GM23338 (cell line): ENCODE measurements around the gene DCBLD1. TPM values are rescaled to one million over a fixed set of nuclear protein-coding genes. Genes with fewer than 3 reads are reported as not detected.

Experiments used
- ATAC-seq: fragments of 200-7000 bp; cut with Tn5 transposase; 3 replicates; pipeline ENCODE4 v1.9.1; 2020
- DNase-seq: peaks from one replicate; pipeline ENCODE4 v3.0.0-alpha.2; 2015; ENCODE audit warnings: low spot score
- H2AFZ ChIP-seq: fragments of 200-600 bp; sonication (generic); 2 replicates; pipeline ENCODE4 v1.8.0; 2016; ENCODE audit warnings: antibody characterized with exemption, mild to moderate bottlenecking, moderate library complexity
- H3F3A ChIP-seq: fragments of 200-600 bp; sonication (generic); replicated peaks from 2 replicates; pipeline ENCODE4 v1.8.0; 2017; ENCODE audit warnings: antibody characterized with exemption, mixed run types, low read depth
- H3K27ac ChIP-seq: fragments of 200-600 bp; sonication (generic); 2 replicates; pipeline ENCODE4 v1.6.1; 2016; ENCODE audit warnings: low read depth
- H3K27me3 ChIP-seq: fragments of 200-600 bp; sonication (generic); 2 replicates; pipeline ENCODE4 v1.8.0; 2016; ENCODE audit warnings: mild to moderate bottlenecking, mixed run types, moderate library complexity; ENCODE audit not compliant: insufficient read depth
- H3K36me3 ChIP-seq: fragments of 200-600 bp; sonication (generic); 2 replicates; pipeline ENCODE4 v1.8.0; 2016; ENCODE audit warnings: mild to moderate bottlenecking; ENCODE audit not compliant: insufficient read depth
- H3K4me1 ChIP-seq: fragments of 200-600 bp; sonication (generic); 2 replicates; pipeline ENCODE4 v1.8.0; 2016; ENCODE audit warnings: mild to moderate bottlenecking, moderate library complexity; ENCODE audit not compliant: insufficient read depth
- H3K4me2 ChIP-seq: fragments of 200-600 bp; sonication (generic); 2 replicates; pipeline ENCODE4 v1.7.1; 2017; ENCODE audit warnings: mixed run types
- H3K4me3 ChIP-seq: fragments of 200-600 bp; sonication (generic); 2 replicates; pipeline ENCODE4 v1.6.1; 2016; ENCODE audit warnings: mixed run types
- H3K79me2 ChIP-seq: fragments of 200-600 bp; sonication (generic); replicated peaks from 2 replicates; pipeline ENCODE4 v1.8.0; 2017; ENCODE audit warnings: mild to moderate bottlenecking; ENCODE audit not compliant: insufficient read depth
- H3K9me2 ChIP-seq: fragments of 200-600 bp; sonication (generic); 2 replicates; pipeline ENCODE4 v1.8.0; 2017; ENCODE audit not compliant: insufficient read depth
- H4K20me1 ChIP-seq: fragments of 200-600 bp; sonication (generic); replicated peaks from 2 replicates; pipeline ENCODE4 v1.8.0; 2017; ENCODE audit warnings: mild to moderate bottlenecking; ENCODE audit not compliant: insufficient read depth
- H3K27ac Mint-ChIP-seq: 2 replicates; pipeline ENCODE4 v1.8.0; 2020; ENCODE audit warnings: inconsistent platforms, mild to moderate bottlenecking, moderate library complexity, mixed read lengths
- H3K27me3 Mint-ChIP-seq: 3 replicates; pipeline ENCODE4 v1.8.0; 2022; ENCODE audit warnings: low read depth, mild to moderate bottlenecking, moderate library complexity, mixed read lengths, inconsistent platforms; ENCODE audit not compliant: insufficient read depth, poor library complexity
- H3K36me3 Mint-ChIP-seq: 3 replicates; pipeline ENCODE4 v1.8.0; 2021; ENCODE audit warnings: low read depth, mild to moderate bottlenecking, inconsistent platforms, moderate library complexity, mixed read lengths
- H3K4me1 Mint-ChIP-seq: 3 replicates; pipeline ENCODE4 v1.8.0; 2020; ENCODE audit warnings: mild to moderate bottlenecking, inconsistent platforms, mixed read lengths
- H3K4me3 Mint-ChIP-seq: 3 replicates; pipeline ENCODE4 v1.8.0; 2021; ENCODE audit warnings: moderate library complexity, mild to moderate bottlenecking, inconsistent platforms, mixed read lengths
- H3K9me3 Mint-ChIP-seq: 3 replicates; pipeline ENCODE4 v1.8.0; 2020; ENCODE audit warnings: moderate library complexity, mild to moderate bottlenecking, inconsistent platforms, mixed read lengths
- POLR2AphosphoS5 ChIP-seq: IDR thresholded peaks from 2 replicates; pipeline ENCODE4 v1.6.1; 2016; ENCODE audit warnings: antibody characterized with exemption, low read depth
- STAT1 ChIP-seq: IDR thresholded peaks from one replicate; pipeline ENCODE4 v1.6.1; 2016; ENCODE audit warnings: antibody characterized with exemption; ENCODE audit not compliant: unreplicated experiment
- ZNF114 ChIP-seq: fragments of 250-450 bp; sonication (Bioruptor Pico); IDR thresholded peaks from 2 replicates; pipeline ENCODE4 v1.5.0; 2020; ENCODE audit warnings: mild to moderate bottlenecking, moderate library complexity
- ZNF331 ChIP-seq: fragments of 250-450 bp; sonication (Bioruptor Pico); IDR thresholded peaks from 2 replicates; pipeline ENCODE4 v1.5.0; 2020; ENCODE audit warnings: low read depth, mild to moderate bottlenecking, moderate library complexity
- polyA plus RNA-seq: library from polyadenylated mRNA; unstranded; fragments of >200 nt; fragmentation: Nextera tagmentation; extraction: Ambion mirVana; gene quantifications from 2 replicates; pipeline ENCODE4 v1.2.1, GENCODE V29; 2016
- total RNA-seq: library from RNA; depleted of rRNA; stranded (reverse); fragments of >200 nt; shearing (Covaris generic); gene quantifications from 2 replicates; pipeline ENCODE4 v1.2.3, GENCODE V29; 2014
- TF ChIP-seq, protein P1 (sequence below), 2 experiments: fragments of 200-600 bp in 1 of 2; sonication (generic) in 1 of 2; conservative IDR thresholded peaks; 2 replicates each; pipeline versions ENCODE4 v1.5.1 to v1.6.1; 2016 to 2017; ENCODE audit warnings: antibody characterized with exemption in 2 of 2, low read depth in 2 of 2, mild to moderate bottlenecking in 2 of 2, moderate library complexity in 1 of 2
- TF ChIP-seq, protein P2 (sequence below): fragments of 250-450 bp; sonication (Bioruptor Pico); IDR thresholded peaks from 2 replicates; pipeline ENCODE4 v1.5.0; 2020; ENCODE audit warnings: mild to moderate bottlenecking, moderate library complexity
- TF ChIP-seq, protein P3 (sequence below): IDR thresholded peaks from one replicate; pipeline ENCODE4 v1.6.1; 2018; ENCODE audit warnings: antibody characterized with exemption; ENCODE audit not compliant: unreplicated experiment

Gene DCBLD1
- total and polyA plus RNA-seq, 2 experiments from 2014 or later, result 4.2 to 7.6 TPM

DNA sequence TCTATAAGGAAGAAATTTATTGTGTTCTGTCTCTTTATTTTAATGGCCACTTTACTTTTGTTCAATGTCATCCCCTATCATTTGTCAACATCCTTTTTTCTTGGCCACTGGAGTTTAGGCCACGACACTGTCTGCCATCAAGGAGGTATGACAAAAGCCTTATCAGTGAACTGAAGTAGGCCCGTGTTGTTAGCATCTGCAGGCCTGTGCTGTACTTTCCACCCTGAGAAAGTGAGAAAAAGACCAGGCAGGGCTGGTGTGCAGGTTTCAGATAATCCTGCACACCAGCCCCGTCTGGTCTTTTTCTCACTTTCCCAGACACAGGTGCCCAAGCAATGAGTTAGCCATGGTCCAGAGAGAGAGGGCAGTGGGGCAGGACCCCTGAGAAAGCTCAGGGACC, 62.2 kb downstream of the DCBLD1 start:
- TF ChIP-seq, protein P1, sequence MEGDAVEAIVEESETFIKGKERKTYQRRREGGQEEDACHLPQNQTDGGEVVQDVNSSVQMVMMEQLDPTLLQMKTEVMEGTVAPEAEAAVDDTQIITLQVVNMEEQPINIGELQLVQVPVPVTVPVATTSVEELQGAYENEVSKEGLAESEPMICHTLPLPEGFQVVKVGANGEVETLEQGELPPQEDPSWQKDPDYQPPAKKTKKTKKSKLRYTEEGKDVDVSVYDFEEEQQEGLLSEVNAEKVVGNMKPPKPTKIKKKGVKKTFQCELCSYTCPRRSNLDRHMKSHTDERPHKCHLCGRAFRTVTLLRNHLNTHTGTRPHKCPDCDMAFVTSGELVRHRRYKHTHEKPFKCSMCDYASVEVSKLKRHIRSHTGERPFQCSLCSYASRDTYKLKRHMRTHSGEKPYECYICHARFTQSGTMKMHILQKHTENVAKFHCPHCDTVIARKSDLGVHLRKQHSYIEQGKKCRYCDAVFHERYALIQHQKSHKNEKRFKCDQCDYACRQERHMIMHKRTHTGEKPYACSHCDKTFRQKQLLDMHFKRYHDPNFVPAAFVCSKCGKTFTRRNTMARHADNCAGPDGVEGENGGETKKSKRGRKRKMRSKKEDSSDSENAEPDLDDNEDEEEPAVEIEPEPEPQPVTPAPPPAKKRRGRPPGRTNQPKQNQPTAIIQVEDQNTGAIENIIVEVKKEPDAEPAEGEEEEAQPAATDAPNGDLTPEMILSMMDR (conservative IDR thresholded peaks at IDR 0.05; ENCODE audit: low read depth in 2 of 2), result no peak
- TF ChIP-seq ZNF114 (CRISPR knock-in tag) (no peak), STAT1 (no peak)
- Mint-ChIP-seq H3K4me3 (no peak overlapping the region), H3K27ac (no peak overlapping the region), H3K4me1 (peaks cover 17% of the 10 kb centered on the region), H3K27me3 (peaks cover 3% of the 10 kb centered on the region), H3K36me3 (peaks cover 6% of the 10 kb centered on the region; the same call in 1 of the 3 replicates), H3K9me3 (no peaks in the 10 kb centered on the region)
- Histone ChIP-seq H2AFZ (no peak overlapping the region), H3K27me3 (peaks cover 21% of the 10 kb centered on the region), H3K4me3 (no peak overlapping the region), H3K79me2 (no peaks in the 10 kb centered on the region), H3K4me1 (peaks cover 16% of the 10 kb centered on the region), H3K4me2 (no peak overlapping the region), H3K9me2 (no peaks in the 10 kb centered on the region), H3K36me3 (no peaks in the 10 kb centered on the region; the same call in 1 of the 2 replicates), H3F3A (no peaks in the 10 kb centered on the region), H3K27ac (no peak overlapping the region), H4K20me1 (no peaks in the 10 kb centered on the region)
- ATAC-seq (no peak), DNase-seq (no peak)

DNA sequence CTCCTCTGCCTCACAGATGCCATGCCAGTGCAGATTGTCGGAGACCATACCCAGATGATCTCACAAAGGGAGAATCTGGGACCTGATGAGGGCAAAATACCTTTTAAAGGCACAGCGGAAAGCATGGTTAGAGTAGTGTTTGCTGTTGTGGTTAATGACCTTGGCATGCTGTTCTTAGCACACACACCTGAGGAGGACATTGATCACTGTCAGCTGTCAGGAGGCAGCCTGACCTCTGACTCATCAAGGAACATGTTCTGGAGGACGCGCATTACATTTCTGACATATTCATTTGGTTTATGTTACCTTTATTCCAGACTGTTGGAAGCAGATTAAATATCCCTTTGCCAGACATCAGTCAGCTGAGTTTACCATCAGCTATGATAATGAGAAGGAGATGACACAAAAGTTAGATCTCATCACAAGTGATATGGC, 62.7 kb downstream of the DCBLD1 start:
- Mint-ChIP-seq H3K4me3 (no peak overlapping the region), H3K27ac (no peak overlapping the region), H3K36me3 (peaks cover 3% of the 10 kb centered on the region; the same call in 1 of the 3 replicates), H3K9me3 (no peaks in the 10 kb centered on the region), H3K4me1 (peaks cover 22% of the 10 kb centered on the region), H3K27me3 (peaks cover 3% of the 10 kb centered on the region)
- Histone ChIP-seq H3K36me3 (no peaks in the 10 kb centered on the region; the same call in 1 of the 2 replicates), H3F3A (no peaks in the 10 kb centered on the region), H3K4me3 (no peak overlapping the region), H3K9me2 (no peaks in the 10 kb centered on the region), H3K27ac (no peak overlapping the region), H3K4me2 (no peak overlapping the region), H4K20me1 (no peaks in the 10 kb centered on the region), H3K4me1 (peaks cover 21% of the 10 kb centered on the region), H3K79me2 (no peaks in the 10 kb centered on the region), H2AFZ (no peak overlapping the region), H3K27me3 (peaks cover 25% of the 10 kb centered on the region)
- ATAC-seq (no peak), DNase-seq (no peak)
- TF ChIP-seq, protein P2, sequence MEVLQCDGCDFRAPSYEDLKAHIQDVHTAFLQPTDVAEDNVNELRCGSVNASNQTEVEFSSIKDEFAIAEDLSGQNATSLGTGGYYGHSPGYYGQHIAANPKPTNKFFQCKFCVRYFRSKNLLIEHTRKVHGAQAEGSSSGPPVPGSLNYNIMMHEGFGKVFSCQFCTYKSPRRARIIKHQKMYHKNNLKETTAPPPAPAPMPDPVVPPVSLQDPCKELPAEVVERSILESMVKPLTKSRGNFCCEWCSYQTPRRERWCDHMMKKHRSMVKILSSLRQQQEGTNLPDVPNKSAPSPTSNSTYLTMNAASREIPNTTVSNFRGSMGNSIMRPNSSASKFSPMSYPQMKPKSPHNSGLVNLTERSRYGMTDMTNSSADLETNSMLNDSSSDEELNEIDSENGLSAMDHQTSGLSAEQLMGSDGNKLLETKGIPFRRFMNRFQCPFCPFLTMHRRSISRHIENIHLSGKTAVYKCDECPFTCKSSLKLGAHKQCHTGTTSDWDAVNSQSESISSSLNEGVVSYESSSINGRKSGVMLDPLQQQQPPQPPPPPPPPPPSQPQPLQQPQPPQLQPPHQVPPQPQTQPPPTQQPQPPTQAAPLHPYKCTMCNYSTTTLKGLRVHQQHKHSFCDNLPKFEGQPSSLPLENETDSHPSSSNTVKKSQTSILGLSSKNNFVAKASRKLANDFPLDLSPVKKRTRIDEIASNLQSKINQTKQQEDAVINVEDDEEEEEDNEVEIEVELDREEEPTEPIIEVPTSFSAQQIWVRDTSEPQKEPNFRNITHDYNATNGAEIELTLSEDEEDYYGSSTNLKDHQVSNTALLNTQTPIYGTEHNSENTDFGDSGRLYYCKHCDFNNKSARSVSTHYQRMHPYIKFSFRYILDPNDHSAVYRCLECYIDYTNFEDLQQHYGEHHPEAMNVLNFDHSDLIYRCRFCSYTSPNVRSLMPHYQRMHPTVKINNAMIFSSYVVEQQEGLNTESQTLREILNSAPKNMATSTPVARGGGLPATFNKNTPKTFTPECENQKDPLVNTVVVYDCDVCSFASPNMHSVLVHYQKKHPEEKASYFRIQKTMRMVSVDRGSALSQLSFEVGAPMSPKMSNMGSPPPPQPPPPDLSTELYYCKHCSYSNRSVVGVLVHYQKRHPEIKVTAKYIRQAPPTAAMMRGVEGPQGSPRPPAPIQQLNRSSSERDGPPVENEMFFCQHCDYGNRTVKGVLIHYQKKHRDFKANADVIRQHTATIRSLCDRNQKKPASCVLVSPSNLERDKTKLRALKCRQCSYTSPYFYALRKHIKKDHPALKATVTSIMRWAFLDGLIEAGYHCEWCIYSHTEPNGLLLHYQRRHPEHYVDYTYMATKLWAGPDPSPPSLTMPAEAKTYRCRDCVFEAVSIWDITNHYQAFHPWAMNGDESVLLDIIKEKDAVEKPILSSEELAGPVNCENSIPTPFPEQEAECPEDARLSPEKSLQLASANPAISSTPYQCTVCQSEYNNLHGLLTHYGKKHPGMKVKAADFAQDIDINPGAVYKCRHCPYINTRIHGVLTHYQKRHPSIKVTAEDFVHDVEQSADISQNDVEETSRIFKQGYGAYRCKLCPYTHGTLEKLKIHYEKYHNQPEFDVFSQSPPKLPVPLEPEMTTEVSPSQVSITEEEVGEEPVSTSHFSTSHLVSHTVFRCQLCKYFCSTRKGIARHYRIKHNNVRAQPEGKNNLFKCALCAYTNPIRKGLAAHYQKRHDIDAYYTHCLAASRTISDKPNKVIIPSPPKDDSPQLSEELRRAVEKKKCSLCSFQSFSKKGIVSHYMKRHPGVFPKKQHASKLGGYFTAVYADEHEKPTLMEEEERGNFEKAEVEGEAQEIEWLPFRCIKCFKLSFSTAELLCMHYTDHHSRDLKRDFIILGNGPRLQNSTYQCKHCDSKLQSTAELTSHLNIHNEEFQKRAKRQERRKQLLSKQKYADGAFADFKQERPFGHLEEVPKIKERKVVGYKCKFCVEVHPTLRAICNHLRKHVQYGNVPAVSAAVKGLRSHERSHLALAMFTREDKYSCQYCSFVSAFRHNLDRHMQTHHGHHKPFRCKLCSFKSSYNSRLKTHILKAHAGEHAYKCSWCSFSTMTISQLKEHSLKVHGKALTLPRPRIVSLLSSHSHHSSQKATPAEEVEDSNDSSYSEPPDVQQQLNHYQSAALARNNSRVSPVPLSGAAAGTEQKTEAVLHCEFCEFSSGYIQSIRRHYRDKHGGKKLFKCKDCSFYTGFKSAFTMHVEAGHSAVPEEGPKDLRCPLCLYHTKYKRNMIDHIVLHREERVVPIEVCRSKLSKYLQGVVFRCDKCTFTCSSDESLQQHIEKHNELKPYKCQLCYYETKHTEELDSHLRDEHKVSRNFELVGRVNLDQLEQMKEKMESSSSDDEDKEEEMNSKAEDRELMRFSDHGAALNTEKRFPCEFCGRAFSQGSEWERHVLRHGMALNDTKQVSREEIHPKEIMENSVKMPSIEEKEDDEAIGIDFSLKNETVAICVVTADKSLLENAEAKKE, result no peak
- TF ChIP-seq ZNF331 (CRISPR knock-in tag) (no peak), POLR2AphosphoS5 (no peak), STAT1 (no peak), ZNF114 (CRISPR knock-in tag) (no peak)
- TF ChIP-seq, protein P3, sequence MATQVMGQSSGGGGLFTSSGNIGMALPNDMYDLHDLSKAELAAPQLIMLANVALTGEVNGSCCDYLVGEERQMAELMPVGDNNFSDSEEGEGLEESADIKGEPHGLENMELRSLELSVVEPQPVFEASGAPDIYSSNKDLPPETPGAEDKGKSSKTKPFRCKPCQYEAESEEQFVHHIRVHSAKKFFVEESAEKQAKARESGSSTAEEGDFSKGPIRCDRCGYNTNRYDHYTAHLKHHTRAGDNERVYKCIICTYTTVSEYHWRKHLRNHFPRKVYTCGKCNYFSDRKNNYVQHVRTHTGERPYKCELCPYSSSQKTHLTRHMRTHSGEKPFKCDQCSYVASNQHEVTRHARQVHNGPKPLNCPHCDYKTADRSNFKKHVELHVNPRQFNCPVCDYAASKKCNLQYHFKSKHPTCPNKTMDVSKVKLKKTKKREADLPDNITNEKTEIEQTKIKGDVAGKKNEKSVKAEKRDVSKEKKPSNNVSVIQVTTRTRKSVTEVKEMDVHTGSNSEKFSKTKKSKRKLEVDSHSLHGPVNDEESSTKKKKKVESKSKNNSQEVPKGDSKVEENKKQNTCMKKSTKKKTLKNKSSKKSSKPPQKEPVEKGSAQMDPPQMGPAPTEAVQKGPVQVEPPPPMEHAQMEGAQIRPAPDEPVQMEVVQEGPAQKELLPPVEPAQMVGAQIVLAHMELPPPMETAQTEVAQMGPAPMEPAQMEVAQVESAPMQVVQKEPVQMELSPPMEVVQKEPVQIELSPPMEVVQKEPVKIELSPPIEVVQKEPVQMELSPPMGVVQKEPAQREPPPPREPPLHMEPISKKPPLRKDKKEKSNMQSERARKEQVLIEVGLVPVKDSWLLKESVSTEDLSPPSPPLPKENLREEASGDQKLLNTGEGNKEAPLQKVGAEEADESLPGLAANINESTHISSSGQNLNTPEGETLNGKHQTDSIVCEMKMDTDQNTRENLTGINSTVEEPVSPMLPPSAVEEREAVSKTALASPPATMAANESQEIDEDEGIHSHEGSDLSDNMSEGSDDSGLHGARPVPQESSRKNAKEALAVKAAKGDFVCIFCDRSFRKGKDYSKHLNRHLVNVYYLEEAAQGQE, result no peak
- TF ChIP-seq, protein P1 (conservative IDR thresholded peaks at IDR 0.05; ENCODE audit: low read depth in 2 of 2), result no peak
